ENCODE data around the gene PSORS1C2. TPM values are rescaled to one million over a fixed set of nuclear protein-coding genes. Genes with fewer than 3 reads are reported as not detected.

The PSORS1C2 gene
- total RNA-seq, 1 experiment from 2014 or later, result not detected

DNA sequence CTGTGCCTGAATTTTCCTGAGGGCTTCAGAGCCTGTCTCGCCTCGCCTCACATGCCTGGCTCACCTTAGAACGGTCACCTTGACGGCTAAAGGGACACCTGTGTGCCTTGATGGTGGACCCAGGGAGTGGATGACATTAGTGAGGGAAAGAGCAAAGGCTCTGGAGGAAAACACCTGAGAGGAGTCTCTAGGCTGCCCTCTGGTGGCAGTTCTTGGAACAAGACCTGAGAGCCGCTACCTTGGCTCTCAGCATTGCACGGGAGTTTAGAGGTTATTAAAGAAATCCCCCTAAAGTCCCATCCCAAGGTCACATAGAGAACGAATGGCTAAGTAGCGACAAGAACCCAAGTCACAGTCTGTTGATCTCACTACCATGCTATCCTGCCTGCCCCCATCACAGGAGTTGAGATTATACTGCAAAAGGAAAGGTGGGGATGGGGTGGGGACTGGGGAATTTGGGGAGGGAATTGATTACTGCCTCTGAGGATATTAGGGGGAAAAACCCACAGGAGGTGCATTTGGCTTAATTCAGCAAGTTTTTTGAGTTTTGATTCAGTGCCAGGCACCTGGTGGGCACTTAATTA, 10.7 kb downstream of the PSORS1C2 start:
- no peaks in the 10 kb centered on the region for H3K9me3 Mint-ChIP-seq (ENCODE audit: unreplicated experiment)
- ChIA-PET POLR2A (interaction anchor here (1.2 to 5.1 kb wide), 2 partner anchors 13 kb away, joined by 4 to 60 read pairs; partner anchors contain the start of gene PSORS1C1), CTCF (interaction anchor here (0.6 to 4.5 kb wide), 27 partner anchors 9 to 271 kb away, joined by 3 to 43 read pairs (median 3); partner anchors contain the start of gene PSORS1C2)
- DNase-seq (ENCODE audit: unreplicated experiment), result peak; percentile 72
- H3K4me1 Mint-ChIP-seq (ENCODE audit: insufficient read depth, unreplicated experiment), result peaks cover 38% of the 10 kb centered on the region
- H3K36me3 Mint-ChIP-seq (ENCODE audit: insufficient read depth, unreplicated experiment), result peaks cover 18% of the 10 kb centered on the region
- H3K27me3 Mint-ChIP-seq (ENCODE audit: insufficient read depth, unreplicated experiment), result no peaks in the 10 kb centered on the region
- intact Hi-C loops (cut with micrococcal nuclease), result loop anchor here (5.0 kb wide), 1 partner anchor 41 kb away; no protein-coding TSS in a partner anchor
- H3K4me3 Mint-ChIP-seq (ENCODE audit: unreplicated experiment), result no peak overlapping the region
- BruUV-seq (replicated peaks), result no TSS peak
- peak overlapping the region; percentile 82 for H3K27ac Mint-ChIP-seq (ENCODE audit: low read depth, unreplicated experiment)
- TF ChIP-seq, protein P1, sequence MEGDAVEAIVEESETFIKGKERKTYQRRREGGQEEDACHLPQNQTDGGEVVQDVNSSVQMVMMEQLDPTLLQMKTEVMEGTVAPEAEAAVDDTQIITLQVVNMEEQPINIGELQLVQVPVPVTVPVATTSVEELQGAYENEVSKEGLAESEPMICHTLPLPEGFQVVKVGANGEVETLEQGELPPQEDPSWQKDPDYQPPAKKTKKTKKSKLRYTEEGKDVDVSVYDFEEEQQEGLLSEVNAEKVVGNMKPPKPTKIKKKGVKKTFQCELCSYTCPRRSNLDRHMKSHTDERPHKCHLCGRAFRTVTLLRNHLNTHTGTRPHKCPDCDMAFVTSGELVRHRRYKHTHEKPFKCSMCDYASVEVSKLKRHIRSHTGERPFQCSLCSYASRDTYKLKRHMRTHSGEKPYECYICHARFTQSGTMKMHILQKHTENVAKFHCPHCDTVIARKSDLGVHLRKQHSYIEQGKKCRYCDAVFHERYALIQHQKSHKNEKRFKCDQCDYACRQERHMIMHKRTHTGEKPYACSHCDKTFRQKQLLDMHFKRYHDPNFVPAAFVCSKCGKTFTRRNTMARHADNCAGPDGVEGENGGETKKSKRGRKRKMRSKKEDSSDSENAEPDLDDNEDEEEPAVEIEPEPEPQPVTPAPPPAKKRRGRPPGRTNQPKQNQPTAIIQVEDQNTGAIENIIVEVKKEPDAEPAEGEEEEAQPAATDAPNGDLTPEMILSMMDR (IDR thresholded peaks at IDR 0.05; ENCODE audit: unreplicated experiment), result peak; percentile 88

DNA sequence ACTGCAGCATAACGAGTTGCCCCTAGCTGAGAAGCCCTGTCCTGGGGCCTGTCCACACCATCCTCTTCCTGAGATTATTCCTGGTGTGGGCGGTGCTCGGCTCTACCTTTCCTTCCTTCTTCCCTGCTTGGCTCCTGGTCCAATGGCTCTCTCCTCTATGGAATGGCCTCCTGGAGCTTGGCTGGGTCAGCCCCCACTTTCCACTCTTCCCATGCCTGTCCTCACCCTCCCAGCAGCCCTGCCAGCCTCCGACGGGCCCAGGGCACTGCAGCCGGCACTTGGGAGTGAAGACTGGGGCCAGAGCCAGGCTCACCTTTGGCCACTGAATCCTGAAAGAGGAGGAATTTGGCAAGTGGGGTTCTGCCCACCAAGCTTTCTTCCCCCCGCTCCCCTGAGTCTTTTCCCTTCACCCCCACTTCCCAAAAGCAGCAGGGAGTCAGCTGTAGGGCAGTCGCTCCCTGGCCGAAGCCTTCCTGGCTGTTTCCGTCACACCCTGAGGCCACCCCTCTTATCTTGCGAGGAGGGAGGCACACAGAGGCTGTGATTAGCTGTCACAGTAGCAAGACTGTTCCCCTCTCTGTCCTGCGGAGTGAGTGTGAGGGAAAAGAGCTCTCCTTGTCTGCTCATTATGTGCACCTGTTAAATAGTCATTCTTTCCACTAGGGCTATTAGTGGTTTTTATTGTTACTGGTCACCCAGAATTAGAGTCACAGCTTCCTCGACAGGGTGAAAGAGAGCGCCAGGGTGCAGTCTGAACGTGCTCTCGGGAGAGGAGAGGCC, 12.3 kb downstream of the PSORS1C2 start:
- Mint-ChIP-seq H3K36me3 (ENCODE audit: insufficient read depth, unreplicated experiment) (peaks cover 18% of the 10 kb centered on the region), H3K4me3 (ENCODE audit: unreplicated experiment) (no peak overlapping the region), H3K27me3 (ENCODE audit: insufficient read depth, unreplicated experiment) (no peaks in the 10 kb centered on the region), H3K9me3 (ENCODE audit: unreplicated experiment) (no peaks in the 10 kb centered on the region), H3K4me1 (ENCODE audit: insufficient read depth, unreplicated experiment) (peaks cover 47% of the 10 kb centered on the region), H3K27ac (ENCODE audit: low read depth, unreplicated experiment) (peak overlapping the region; percentile 55)
- no peak for DNase-seq (ENCODE audit: unreplicated experiment)
- intact Hi-C loops (cut with micrococcal nuclease), result loop anchor here (5.0 kb wide), 1 partner anchor 39 kb away; no protein-coding TSS in a partner anchor
- ChIA-PET CTCF (interaction anchor here (0.6 to 4.5 kb wide), 13 partner anchors 9 to 317 kb away, joined by 3 to 43 read pairs (median 4); partner anchors contain the start of gene PSORS1C1), POLR2A (interaction anchor here (0.7 to 5.1 kb wide), 6 partner anchors 11 to 801 kb away, joined by 3 to 60 read pairs (median 4); partner anchors contain the start of genes IER3 and PSORS1C1)
- TF ChIP-seq, protein P1 (IDR thresholded peaks at IDR 0.05; ENCODE audit: unreplicated experiment), result no peak
- BruUV-seq (replicated peaks), result TSS peak; percentile 11

DNA sequence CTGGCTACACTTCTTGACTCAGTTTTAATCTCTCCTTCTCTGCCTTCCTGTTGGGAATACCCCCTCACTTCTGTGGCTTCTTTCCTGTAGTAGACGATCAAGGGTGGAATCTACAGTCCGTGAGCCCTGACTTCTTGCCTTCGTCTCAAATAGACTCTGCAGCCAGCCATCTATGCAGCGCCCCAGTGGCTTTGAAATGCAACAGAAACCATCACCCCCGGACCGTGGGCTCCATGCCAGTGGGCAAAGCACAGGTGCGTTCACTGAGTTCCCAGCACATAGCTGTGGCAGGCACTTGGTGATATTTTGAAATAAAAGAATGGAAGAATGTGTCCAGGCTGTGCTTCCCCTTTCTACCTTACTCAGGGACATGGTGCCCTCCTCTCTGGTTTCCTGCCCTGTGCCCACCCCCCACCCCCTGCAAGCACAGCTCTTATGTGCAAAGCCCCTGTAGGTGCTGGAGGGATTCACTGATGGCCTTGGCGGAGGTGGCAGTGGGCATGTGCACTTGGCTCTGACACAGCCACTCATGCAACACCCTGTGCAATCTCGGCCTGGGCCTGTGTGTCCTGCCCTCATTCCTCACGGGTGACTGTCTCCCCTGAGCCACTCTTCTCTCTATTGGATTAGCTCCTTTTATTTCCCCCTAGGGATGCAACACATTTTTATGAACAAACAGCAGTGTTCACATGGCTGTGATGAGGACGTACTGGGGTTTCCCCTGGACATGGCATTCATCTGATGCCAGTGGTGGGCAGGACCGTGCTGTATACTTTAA, 13.1 kb downstream of the PSORS1C2 start:
- intact Hi-C loops (cut with micrococcal nuclease), result loop anchor here (1.0 to 5.0 kb wide), 2 partner anchors 10 to 38 kb away; no protein-coding TSS in a partner anchor
- POLR2A ChIA-PET, result interaction anchor here (0.6 to 5.1 kb wide), 7 partner anchors 10 to 478 kb away, joined by 3 to 60 read pairs (median 3); partner anchors contain the start of genes MDC1 and PSORS1C1
- Mint-ChIP-seq H3K36me3 (ENCODE audit: insufficient read depth, unreplicated experiment) (peaks cover 13% of the 10 kb centered on the region), H3K9me3 (ENCODE audit: unreplicated experiment) (no peaks in the 10 kb centered on the region), H3K27ac (ENCODE audit: low read depth, unreplicated experiment) (peak overlapping the region; percentile 55), H3K4me1 (ENCODE audit: insufficient read depth, unreplicated experiment) (peaks cover 47% of the 10 kb centered on the region), H3K4me3 (ENCODE audit: unreplicated experiment) (peak overlapping the region; percentile 53), H3K27me3 (ENCODE audit: insufficient read depth, unreplicated experiment) (no peaks in the 10 kb centered on the region)
- BruUV-seq (replicated peaks), result no TSS peak
- CTCF ChIA-PET, result interaction anchor here (0.6 to 4.5 kb wide), 9 partner anchors 9 to 318 kb away, joined by 3 to 43 read pairs (median 10); no protein-coding TSS in a partner anchor
- TF ChIP-seq, protein P1 (IDR thresholded peaks at IDR 0.05; ENCODE audit: unreplicated experiment), result no peak
- peak; percentile 73 for DNase-seq (ENCODE audit: unreplicated experiment)

Measured in MCF 10A (cell line).